Endothelial cell (in vitro differentiated cells): ENCODE results near the gene LUC7L3. TPM values are rescaled to one million over a fixed set of nuclear protein-coding genes. Genes with fewer than 3 reads are reported as not detected.

ENCODE experiments used
- DNase-seq: peaks from one replicate; pipeline ENCODE4 v3.0.0; 2021; ENCODE audit warnings: low spot score
- H3K27ac Mint-ChIP-seq: one replicate; pipeline ENCODE4 v1.8.0; 2021; ENCODE audit warnings: mixed read lengths, inconsistent platforms; ENCODE audit not compliant: unreplicated experiment
- H3K27me3 Mint-ChIP-seq: one replicate; pipeline ENCODE4 v1.8.0; 2021; ENCODE audit warnings: mild to moderate bottlenecking, moderate library complexity, mixed read lengths, inconsistent platforms; ENCODE audit not compliant: unreplicated experiment
- H3K36me3 Mint-ChIP-seq: one replicate; pipeline ENCODE4 v1.8.0; 2021; ENCODE audit warnings: mild to moderate bottlenecking, low read depth, mixed read lengths, inconsistent platforms; ENCODE audit not compliant: unreplicated experiment
- H3K4me1 Mint-ChIP-seq: one replicate; pipeline ENCODE4 v1.8.0; 2021; ENCODE audit warnings: mild to moderate bottlenecking, mixed read lengths, inconsistent platforms; ENCODE audit not compliant: unreplicated experiment
- H3K4me3 Mint-ChIP-seq: one replicate; pipeline ENCODE4 v1.8.0; 2021; ENCODE audit warnings: mild to moderate bottlenecking, mixed read lengths, inconsistent platforms; ENCODE audit not compliant: unreplicated experiment
- H3K9me3 Mint-ChIP-seq: one replicate; pipeline ENCODE4 v1.8.0; 2021; ENCODE audit warnings: mixed read lengths, inconsistent platforms; ENCODE audit not compliant: unreplicated experiment
- total RNA-seq: library from RNA; stranded (reverse); fragmentation: NEBNext Ultra II Directional; extraction: Animal tissue kit (Norgen Biotek cat#: 25700); gene quantifications from one replicate; pipeline ENCODE4 v1.2.1, GENCODE V29; 2021; ENCODE audit not compliant: unreplicated experiment
- TF ChIP-seq, protein P1 (sequence below): fragments of 200-600 bp; sonication (generic); IDR thresholded peaks from one replicate; pipeline ENCODE4 v1.5.0; 2021; ENCODE audit warnings: antibody characterized with exemption; ENCODE audit not compliant: unreplicated experiment

The LUC7L3 gene
- total RNA-seq, 1 donor from 2014 or later, result 94.1 TPM

DNA sequence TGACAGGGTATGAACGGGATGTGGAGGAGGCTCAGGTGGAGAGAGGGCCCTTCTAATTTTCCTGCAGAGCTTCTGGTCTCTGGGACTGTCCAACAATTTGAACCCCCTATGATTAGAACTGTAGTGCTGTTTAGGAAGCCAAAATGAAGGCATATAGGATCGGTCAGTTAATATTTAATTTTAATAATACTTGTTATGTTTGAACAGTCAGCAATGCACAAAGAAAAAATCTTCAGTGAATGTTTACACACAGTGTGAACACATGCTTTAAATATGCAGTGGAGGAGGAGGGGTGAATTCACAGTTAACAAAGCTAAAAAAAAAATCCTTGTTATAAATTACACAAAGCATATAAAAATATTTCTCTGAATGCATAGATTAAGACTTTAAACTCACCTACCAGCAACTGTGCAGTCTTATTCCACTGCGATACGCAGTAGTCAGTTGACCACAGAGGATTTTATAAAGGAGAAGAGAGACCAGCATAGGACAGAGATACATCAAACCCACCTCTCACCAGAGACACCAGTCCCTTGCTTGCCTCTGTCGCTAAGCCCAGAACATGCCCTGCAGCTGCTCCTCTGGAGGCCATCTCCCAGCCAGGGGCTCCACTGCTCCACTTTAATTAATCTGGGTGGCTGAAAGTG is 26.2 kb upstream of the LUC7L3 start:
- no peak for DNase-seq
- H3K9me3 Mint-ChIP-seq, result no peaks in the 10 kb centered on the region
- H3K27me3 Mint-ChIP-seq, result no peaks in the 10 kb centered on the region
- TF ChIP-seq, protein P1, sequence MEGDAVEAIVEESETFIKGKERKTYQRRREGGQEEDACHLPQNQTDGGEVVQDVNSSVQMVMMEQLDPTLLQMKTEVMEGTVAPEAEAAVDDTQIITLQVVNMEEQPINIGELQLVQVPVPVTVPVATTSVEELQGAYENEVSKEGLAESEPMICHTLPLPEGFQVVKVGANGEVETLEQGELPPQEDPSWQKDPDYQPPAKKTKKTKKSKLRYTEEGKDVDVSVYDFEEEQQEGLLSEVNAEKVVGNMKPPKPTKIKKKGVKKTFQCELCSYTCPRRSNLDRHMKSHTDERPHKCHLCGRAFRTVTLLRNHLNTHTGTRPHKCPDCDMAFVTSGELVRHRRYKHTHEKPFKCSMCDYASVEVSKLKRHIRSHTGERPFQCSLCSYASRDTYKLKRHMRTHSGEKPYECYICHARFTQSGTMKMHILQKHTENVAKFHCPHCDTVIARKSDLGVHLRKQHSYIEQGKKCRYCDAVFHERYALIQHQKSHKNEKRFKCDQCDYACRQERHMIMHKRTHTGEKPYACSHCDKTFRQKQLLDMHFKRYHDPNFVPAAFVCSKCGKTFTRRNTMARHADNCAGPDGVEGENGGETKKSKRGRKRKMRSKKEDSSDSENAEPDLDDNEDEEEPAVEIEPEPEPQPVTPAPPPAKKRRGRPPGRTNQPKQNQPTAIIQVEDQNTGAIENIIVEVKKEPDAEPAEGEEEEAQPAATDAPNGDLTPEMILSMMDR, result no peak
- peaks cover 10% of the 10 kb centered on the region for H3K36me3 Mint-ChIP-seq
- no peak overlapping the region for H3K27ac Mint-ChIP-seq
- peaks cover 7% of the 10 kb centered on the region for H3K4me1 Mint-ChIP-seq
- no peak overlapping the region for H3K4me3 Mint-ChIP-seq

DNA sequence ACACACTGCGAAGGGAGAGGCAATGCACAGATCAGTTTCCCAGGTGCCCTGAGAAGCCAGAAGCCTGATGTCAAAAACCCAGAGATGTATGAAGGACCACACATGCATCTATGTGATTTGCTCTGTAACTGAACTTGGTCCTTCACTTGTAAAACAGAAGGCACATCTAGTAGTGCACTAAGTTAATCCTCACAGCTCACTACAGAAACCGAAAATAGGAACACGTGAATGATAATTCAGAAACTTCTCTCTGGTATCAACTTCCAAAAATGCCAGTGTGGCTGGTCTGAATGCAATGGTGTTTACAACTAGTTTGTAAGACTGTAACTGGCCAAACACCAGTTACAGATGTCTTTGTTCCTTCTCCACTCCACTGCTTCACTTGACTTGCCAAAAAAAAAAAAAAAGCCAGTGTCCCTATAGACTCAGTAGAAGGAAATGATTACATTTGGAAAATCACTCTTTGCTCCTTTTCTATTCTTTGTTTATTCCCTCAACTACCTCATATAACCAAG is 23.0 kb upstream of the LUC7L3 start:
- no peak for DNase-seq
- no peaks in the 10 kb centered on the region for H3K9me3 Mint-ChIP-seq
- TF ChIP-seq, protein P1, result no peak
- no peak overlapping the region for H3K27ac Mint-ChIP-seq
- H3K4me1 Mint-ChIP-seq, result no peaks in the 10 kb centered on the region
- no peaks in the 10 kb centered on the region for H3K27me3 Mint-ChIP-seq
- no peak overlapping the region for H3K4me3 Mint-ChIP-seq
- H3K36me3 Mint-ChIP-seq, result peaks cover 21% of the 10 kb centered on the region

DNA sequence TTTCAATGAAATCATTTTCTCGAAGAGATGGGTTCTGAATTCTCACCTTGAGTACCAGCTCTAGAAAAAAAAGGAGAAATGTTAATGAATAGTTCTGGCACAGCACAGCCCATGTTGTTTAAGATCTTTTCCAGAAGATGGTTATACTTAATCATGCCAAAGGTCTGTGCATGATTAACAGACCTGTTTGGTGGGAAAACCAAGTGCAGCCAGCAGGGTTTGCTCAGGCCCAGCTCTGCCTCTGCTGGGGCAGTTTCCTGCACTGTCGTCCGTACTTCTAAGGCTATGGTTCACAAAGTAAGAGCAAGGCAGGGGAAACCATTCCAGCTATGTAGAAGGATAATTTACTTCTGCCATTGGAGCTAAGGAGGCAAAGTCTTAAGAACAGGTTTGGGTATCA is 22.3 kb upstream of the LUC7L3 start:
- peaks cover 21% of the 10 kb centered on the region for H3K36me3 Mint-ChIP-seq
- H3K27ac Mint-ChIP-seq, result no peak overlapping the region
- no peak overlapping the region for H3K4me3 Mint-ChIP-seq

DNA sequence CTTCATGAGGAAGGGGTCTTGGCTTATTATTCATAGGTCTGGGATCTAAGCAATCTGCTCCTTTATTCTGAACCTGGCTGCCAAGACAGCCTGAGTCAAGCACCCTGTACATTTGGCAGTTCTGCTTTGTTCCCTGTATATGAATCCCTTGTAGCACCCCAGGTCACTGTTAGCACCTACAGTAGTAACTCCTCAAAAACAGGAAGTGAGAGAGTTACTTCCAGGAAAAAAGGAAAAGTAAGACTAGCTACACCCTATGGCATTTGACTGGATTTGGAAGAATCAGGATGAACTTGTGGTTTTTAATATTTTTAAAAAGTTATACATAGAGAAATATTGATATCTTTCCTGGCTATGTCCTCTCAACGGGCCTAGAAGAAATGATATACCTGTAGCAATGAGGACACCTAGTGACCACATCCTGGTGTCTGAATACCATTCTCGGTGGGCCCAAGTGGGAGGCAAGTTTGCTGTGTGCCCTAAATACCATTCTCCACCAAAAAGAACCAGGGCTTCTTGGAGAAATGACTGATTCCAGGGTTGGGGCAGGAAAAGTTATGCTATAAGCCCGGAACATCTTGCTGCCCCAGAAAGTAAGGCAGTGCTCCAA is 21.6 kb upstream of the LUC7L3 start:
- Mint-ChIP-seq H3K9me3 (no peaks in the 10 kb centered on the region), H3K4me3 (no peak overlapping the region), H3K27me3 (no peaks in the 10 kb centered on the region), H3K27ac (no peak overlapping the region), H3K36me3 (peaks cover 21% of the 10 kb centered on the region), H3K4me1 (no peaks in the 10 kb centered on the region)
- TF ChIP-seq, protein P1, result no peak
- no peak for DNase-seq

More for the DNA sequence above, 22.3 kb upstream of the LUC7L3 start:
- H3K4me1 Mint-ChIP-seq, result no peaks in the 10 kb centered on the region
- no peaks in the 10 kb centered on the region for H3K9me3 Mint-ChIP-seq
- H3K27me3 Mint-ChIP-seq, result no peaks in the 10 kb centered on the region
- TF ChIP-seq, protein P1, result no peak
- no peak for DNase-seq

DNA sequence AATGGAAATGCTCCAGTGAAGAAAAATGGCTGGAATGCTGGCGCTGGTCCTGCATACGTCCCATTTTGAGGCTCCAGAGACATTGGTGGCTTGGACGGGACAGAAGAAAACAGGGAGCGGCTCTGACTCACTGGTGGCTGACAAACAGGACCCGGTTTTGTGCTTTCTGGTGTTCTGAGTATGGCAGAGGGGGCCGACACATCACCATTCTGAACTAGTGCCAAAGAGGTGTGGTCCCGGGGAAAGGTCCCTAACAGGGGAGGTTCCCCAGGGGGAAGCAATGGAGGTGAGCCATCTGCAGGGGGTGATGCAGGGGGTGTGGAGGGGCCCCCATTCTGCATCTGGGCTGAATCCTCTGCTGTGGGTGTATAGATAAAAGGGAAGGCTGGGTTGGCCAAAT is 20.0 kb upstream of the LUC7L3 start:
- peaks cover 21% of the 10 kb centered on the region for H3K36me3 Mint-ChIP-seq
- H3K27ac Mint-ChIP-seq, result no peak overlapping the region
- H3K9me3 Mint-ChIP-seq, result no peaks in the 10 kb centered on the region
- TF ChIP-seq, protein P1, result no peak
- no peak for DNase-seq
- no peaks in the 10 kb centered on the region for H3K27me3 Mint-ChIP-seq
- H3K4me3 Mint-ChIP-seq, result peak overlapping the region; percentile 49
- H3K4me1 Mint-ChIP-seq, result peaks cover 6% of the 10 kb centered on the region
